NT2/D1 (cell line): ENCODE measurements around the gene HOXD3.

Experiments
- SUZ12 ChIP-seq: IDR thresholded peaks from 2 replicates; pipeline ENCODE4 v1.6.1; 2011; ENCODE audit not compliant: insufficient read length, insufficient read depth; ENCODE audit errors: extremely low read depth
- YY1 ChIP-seq: IDR thresholded peaks from 2 replicates; pipeline ENCODE4 v1.6.1; 2011; ENCODE audit not compliant: insufficient read length, insufficient read depth
- ZNF274 ChIP-seq: IDR thresholded peaks from 2 replicates; pipeline ENCODE4 v1.6.1; 2011; ENCODE audit warnings: mild to moderate bottlenecking, low read depth, low read length

DNA sequence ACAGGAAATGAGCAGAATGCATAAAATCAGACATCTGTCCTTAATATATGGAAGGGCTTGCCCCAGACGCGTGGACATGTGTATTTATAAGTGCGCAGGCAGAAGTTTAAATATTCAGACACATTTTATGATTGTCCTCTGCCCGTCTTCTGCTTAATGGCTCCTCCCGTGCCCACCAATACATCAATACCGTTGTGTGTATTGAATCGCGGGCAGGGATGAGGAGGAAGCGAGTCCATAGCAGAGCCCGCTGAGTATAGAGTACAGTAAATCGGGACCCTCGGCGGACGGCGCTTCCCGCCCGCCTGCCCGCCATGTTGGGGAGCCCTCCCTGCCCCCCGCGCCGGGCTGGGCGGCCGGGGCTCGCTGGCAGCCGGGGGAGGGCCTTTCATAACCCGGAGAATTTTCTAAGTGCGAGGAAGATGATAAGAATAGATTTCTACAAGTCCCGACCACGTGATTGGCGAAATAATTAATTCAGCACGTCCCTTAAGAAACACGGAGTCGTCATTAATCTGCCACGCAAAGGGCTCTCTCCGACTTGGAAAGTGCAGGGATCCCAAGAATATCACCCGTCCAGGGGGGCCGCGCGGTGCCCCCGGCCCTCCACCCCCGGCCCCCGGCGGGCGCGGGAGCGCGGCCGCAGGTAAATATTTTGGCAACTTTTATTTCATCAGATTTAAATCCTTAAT is at the start of gene HOXD3:
- TF ChIP-seq ZNF274 (no peak), SUZ12 (no peak), YY1 (no peak)
